Trophoblast cell (in vitro differentiated cells and primary cell): ENCODE data around the gene UPK3B. TPM values are rescaled to one million over a fixed set of nuclear protein-coding genes. Genes with fewer than 3 reads are reported as not detected.
"Not testable (repeated sequence)": the region's sequence is repeated elsewhere in the genome, so short reads cannot be mapped to it uniquely, and the experiment has no call there.

ENCODE experiments used
- DNase-seq, 2 donors: peaks; one replicate each; pipeline ENCODE4 v3.0.0-alpha.2; 2016
- H2AFZ ChIP-seq: 2 replicates; pipeline ENCODE4 v1.6.1; 2013; ENCODE audit warnings: low read length, moderate library complexity, mild to moderate bottlenecking; ENCODE audit not compliant: insufficient read depth, poor library complexity
- H2AK5ac ChIP-seq: 2 replicates; pipeline ENCODE4 v1.6.1; 2013; ENCODE audit warnings: mild to moderate bottlenecking, low read length
- H2BK120ac ChIP-seq: 2 replicates; pipeline ENCODE4 v1.6.1; 2013; ENCODE audit warnings: low read length, mild to moderate bottlenecking, moderate library complexity; ENCODE audit not compliant: insufficient read depth, poor library complexity
- H2BK12ac ChIP-seq: 2 replicates; pipeline ENCODE4 v1.6.1; 2013; ENCODE audit warnings: mild to moderate bottlenecking, low read length, moderate library complexity
- H2BK5ac ChIP-seq: 2 replicates; pipeline ENCODE4 v1.6.1; 2013; ENCODE audit warnings: low read length, low read depth, moderate library complexity, mild to moderate bottlenecking; ENCODE audit not compliant: poor library complexity
- H3K14ac ChIP-seq: 2 replicates; pipeline ENCODE4 v1.6.1; 2013; ENCODE audit warnings: mild to moderate bottlenecking, low read length
- H3K18ac ChIP-seq: 2 replicates; pipeline ENCODE4 v1.6.1; 2013; ENCODE audit warnings: mild to moderate bottlenecking, low read length
- H3K23ac ChIP-seq: 2 replicates; pipeline ENCODE4 v1.6.1; 2013; ENCODE audit warnings: low read length
- H3K27ac ChIP-seq: 2 replicates; pipeline ENCODE4 v1.5.1; 2013; ENCODE audit warnings: low read depth, mild to moderate bottlenecking, inconsistent platforms, low read length, moderate library complexity
- H3K27me3 ChIP-seq: 2 replicates; pipeline ENCODE4 v1.6.1; 2013; ENCODE audit warnings: inconsistent platforms, mild to moderate bottlenecking, low read length, moderate library complexity; ENCODE audit not compliant: insufficient read depth
- H3K36me3 ChIP-seq, 2 experiments: 1 replicate in 1 of 2; 2 replicates in 1 of 2; pipeline ENCODE4 v1.6.1; 2013; ENCODE audit warnings: low read length in 2 of 2, mild to moderate bottlenecking in 2 of 2, moderate library complexity in 1 of 2; ENCODE audit not compliant: insufficient read depth in 2 of 2, control insufficient read depth in 1 of 2
- H3K4ac ChIP-seq: 2 replicates; pipeline ENCODE4 v1.6.1; 2013; ENCODE audit warnings: low read depth, mild to moderate bottlenecking, low read length, moderate library complexity
- H3K4me1 ChIP-seq, 2 experiments: 1 replicate in 1 of 2; 2 replicates in 1 of 2; pipeline ENCODE4 v1.6.1; 2013; ENCODE audit warnings: low read length in 2 of 2, mild to moderate bottlenecking in 2 of 2, moderate library complexity in 1 of 2; ENCODE audit not compliant: insufficient read depth in 2 of 2, control insufficient read depth in 1 of 2
- H3K4me2 ChIP-seq: 2 replicates; pipeline ENCODE4 v1.6.1; 2013; ENCODE audit warnings: inconsistent platforms, mild to moderate bottlenecking, low read length, moderate library complexity
- H3K4me3 ChIP-seq: 2 replicates; pipeline ENCODE4 v1.5.1; 2013; ENCODE audit warnings: mild to moderate bottlenecking, low read depth, low read length, inconsistent platforms
- H3K79me1 ChIP-seq: one replicate; pipeline ENCODE4 v1.6.1; 2013; ENCODE audit warnings: low read length
- H3K79me2 ChIP-seq: 2 replicates; pipeline ENCODE4 v1.6.1; 2013; ENCODE audit warnings: low read length, mild to moderate bottlenecking; ENCODE audit not compliant: control insufficient read depth, insufficient read depth, poor library complexity
- H3K9ac ChIP-seq: 2 replicates; pipeline ENCODE4 v1.6.1; 2013; ENCODE audit warnings: mild to moderate bottlenecking, low read length
- H3K9me3 ChIP-seq: 2 replicates; pipeline ENCODE4 v1.6.1; 2013; ENCODE audit warnings: low read depth, mild to moderate bottlenecking, control low read depth, inconsistent platforms, low read length; ENCODE audit not compliant: insufficient read depth
- H4K12ac ChIP-seq: 2 replicates; pipeline ENCODE4 v1.6.1; 2013; ENCODE audit warnings: low read depth, mild to moderate bottlenecking, low read length, moderate library complexity
- H4K8ac ChIP-seq: 2 replicates; pipeline ENCODE4 v1.6.1; 2013; ENCODE audit warnings: low read depth, mild to moderate bottlenecking, low read length, moderate library complexity
- H4K91ac ChIP-seq: one replicate; pipeline ENCODE4 v1.6.1; 2013; ENCODE audit warnings: low read depth, mild to moderate bottlenecking, low read length, moderate library complexity
- WGBS: extraction: QIAGEN DNeasy Blood & Tissue Kit; methylation state at CpG from one replicate; pipeline ENCODE4 v1.1.7; 2013; ENCODE audit warnings: missing lambda C conversion rate; ENCODE audit not compliant: insufficient read length, insufficient coverage; ENCODE audit errors: extremely low coverage; 5-methylcytosine and 5-hydroxymethylcytosine counted together
- polyA plus RNA-seq: library from polyadenylated mRNA; stranded (reverse); fragments of 200-250 nt; gene quantifications from 2 replicates; pipeline ENCODE4 v1.2.3, GENCODE V29; 2013

UPK3B gene
- polyA plus RNA-seq = 0.69 and 0.89 TPM in 2 replicates

- H4K91ac ChIP-seq = no peak within 1 kb of the TSS
- H3K23ac ChIP-seq = no peak within 1 kb of the TSS
- H4K12ac ChIP-seq = no peak within 1 kb of the TSS
- H3K79me2 ChIP-seq = no peaks in the 10 kb centered on the region
- H3K14ac ChIP-seq = no peak within 1 kb of the TSS
- no peak within 1 kb of the TSS for H4K8ac ChIP-seq
- no peak within 1 kb of the TSS for H3K9ac ChIP-seq
- H3K4me2 ChIP-seq = peak within 1 kb of the TSS; percentile 13
- H3K9me3 ChIP-seq = no peaks in the 10 kb centered on the region
- no peak within 1 kb of the TSS for H3K4me3 ChIP-seq
- no CpG with 5 or more reads among the region's 20 CpGs for WGBS
- H3K79me1 ChIP-seq = peaks cover 2% of the 10 kb centered on the region
- H3K4me1 ChIP-seq = peaks cover 13 to 14% of the 10 kb centered on the region in 2 experiments
- no peak within 1 kb of the TSS for H2BK120ac ChIP-seq
- no peak within 1 kb of the TSS for H2BK12ac ChIP-seq
- DNase-seq = peak in 1 of 2 donors; percentile 25
- no peak within 1 kb of the TSS for H2BK5ac ChIP-seq
- no peaks in the 10 kb centered on the region for H3K27me3 ChIP-seq
- no peak within 1 kb of the TSS for H3K27ac ChIP-seq
- no peak within 1 kb of the TSS for H2AFZ ChIP-seq
- no peak within 1 kb of the TSS for H3K18ac ChIP-seq
- H2AK5ac ChIP-seq = no peak within 1 kb of the TSS
- no peak within 1 kb of the TSS for H3K4ac ChIP-seq
- peaks cover 5 to 11% of the 10 kb centered on the region in 2 experiments for H3K36me3 ChIP-seq
Measured at GRCh38 chr7:76509931-76510877, at the start of gene UPK3B. TSS of gene UPK3B (plus strand) at chr7:76510552. CDS start at chr7:76510653, 101 bp downstream.

- H4K8ac ChIP-seq, H3K36me3 ChIP-seq, H2AFZ ChIP-seq, H3K27ac ChIP-seq, H2BK120ac ChIP-seq, H3K23ac ChIP-seq, H3K14ac ChIP-seq, H2BK12ac ChIP-seq, H3K9me3 ChIP-seq, H3K18ac ChIP-seq, H3K9ac ChIP-seq, H4K91ac ChIP-seq, H3K27me3 ChIP-seq, H2BK5ac ChIP-seq, H3K4me2 ChIP-seq, H4K12ac ChIP-seq, DNase-seq, H2AK5ac ChIP-seq, H3K4me3 ChIP-seq, H3K4me1 ChIP-seq, H3K79me1 ChIP-seq, H3K79me2 ChIP-seq, H3K4ac ChIP-seq: not testable (repeated sequence)
- WGBS = no CpG with 5 or more reads among the region's 20 CpGs
Measured at GRCh38 chr7:76460767-76461166, 49.6 kb upstream of the UPK3B start.

- not testable (repeated sequence) for H3K23ac ChIP-seq, H4K8ac ChIP-seq, H3K36me3 ChIP-seq, H2BK12ac ChIP-seq, DNase-seq, H3K4me2 ChIP-seq, H4K12ac ChIP-seq, H3K4me1 ChIP-seq, H3K79me2 ChIP-seq, H3K18ac ChIP-seq, H2AFZ ChIP-seq, H3K27ac ChIP-seq, H3K9me3 ChIP-seq, H3K27me3 ChIP-seq, H3K4ac ChIP-seq, H2AK5ac ChIP-seq, H3K9ac ChIP-seq, H3K79me1 ChIP-seq
- Histone ChIP-seq H3K14ac (peak within 1 kb of the TSS; percentile 79), H3K4me3 (peak within 1 kb of the TSS; percentile 82), H4K91ac (peak within 1 kb of the TSS; percentile 14), H2BK5ac (peak within 1 kb of the TSS; percentile 76), H2BK120ac (peak within 1 kb of the TSS; percentile 51)
- no CpG with 5 or more reads among the region's 54 CpGs for WGBS
Measured at GRCh38 chr7:76461464-76462101, 48.8 kb upstream of the UPK3B start, which contains the start of gene DTX2. TSS of gene DTX2 (plus strand) at chr7:76461709. CDS start at chr7:76480510, 18,801 bp downstream.

- WGBS = no CpG with 5 or more reads among the region's 17 CpGs
- DNase-seq, H2BK120ac ChIP-seq, H3K4me1 ChIP-seq, H2BK5ac ChIP-seq, H2AFZ ChIP-seq, H4K12ac ChIP-seq, H2BK12ac ChIP-seq, H3K27ac ChIP-seq, H3K9me3 ChIP-seq, H3K79me2 ChIP-seq, H3K27me3 ChIP-seq, H3K18ac ChIP-seq, H3K23ac ChIP-seq, H3K9ac ChIP-seq, H4K91ac ChIP-seq, H3K4ac ChIP-seq, H3K14ac ChIP-seq, H3K4me3 ChIP-seq, H3K4me2 ChIP-seq, H3K79me1 ChIP-seq, H4K8ac ChIP-seq, H3K36me3 ChIP-seq, H2AK5ac ChIP-seq: not testable (repeated sequence)
Measured at GRCh38 chr7:76462271-76462882, 48.0 kb upstream of the UPK3B start.
